Measurements from ENCODE around the gene PRKG1.

Gene PRKG1

GRCh38 chr10:51524041-51524440 lies 449.8 kb downstream of the PRKG1 start:
- Histone ChIP-seq H3K9me3 (ENCODE audit: insufficient read depth, low read length) (no peaks in the 10 kb centered on the region), H3K4me3 (ENCODE audit: insufficient read depth, low read length, poor library complexity, severe bottlenecking) (no peak overlapping the region), H3K36me3 (ENCODE audit: low read length) (no peaks in the 10 kb centered on the region)

GRCh38 chr10:51527522-51528219 lies 453.4 kb downstream of the PRKG1 start:
- H3K27ac ChIP-seq (ENCODE audit: low read depth, low read length), result no peak overlapping the region
- no peaks in the 10 kb centered on the region for H3K9me3 ChIP-seq (ENCODE audit: insufficient read depth, low read length)
- H3K79me2 ChIP-seq (ENCODE audit: insufficient read depth, low read length), result no peaks in the 10 kb centered on the region
- no peaks in the 10 kb centered on the region for H3F3A ChIP-seq (ENCODE audit: insufficient read depth)
- H3K27me3 ChIP-seq (ENCODE audit: low read length), result no peaks in the 10 kb centered on the region
- H3K9me2 ChIP-seq (replicated peaks; ENCODE audit: insufficient read depth, low read length), result no peaks in the 10 kb centered on the region
- no peak overlapping the region for H3K9ac ChIP-seq (ENCODE audit: low read length)
- H3K4me3 ChIP-seq (ENCODE audit: insufficient read depth, low read length, poor library complexity, severe bottlenecking), result no peak overlapping the region
- no peaks in the 10 kb centered on the region for H3K36me3 ChIP-seq (ENCODE audit: low read length)
- H3K4me2 ChIP-seq (ENCODE audit: low read depth, low read length, poor library complexity, severe bottlenecking), result no peak overlapping the region
- no peak overlapping the region for H2AFZ ChIP-seq (ENCODE audit: low read depth, low read length, severe bottlenecking)
- H4K20me1 ChIP-seq (ENCODE audit: low read depth, low read length), result no peaks in the 10 kb centered on the region
- TF ChIP-seq, protein P1, sequence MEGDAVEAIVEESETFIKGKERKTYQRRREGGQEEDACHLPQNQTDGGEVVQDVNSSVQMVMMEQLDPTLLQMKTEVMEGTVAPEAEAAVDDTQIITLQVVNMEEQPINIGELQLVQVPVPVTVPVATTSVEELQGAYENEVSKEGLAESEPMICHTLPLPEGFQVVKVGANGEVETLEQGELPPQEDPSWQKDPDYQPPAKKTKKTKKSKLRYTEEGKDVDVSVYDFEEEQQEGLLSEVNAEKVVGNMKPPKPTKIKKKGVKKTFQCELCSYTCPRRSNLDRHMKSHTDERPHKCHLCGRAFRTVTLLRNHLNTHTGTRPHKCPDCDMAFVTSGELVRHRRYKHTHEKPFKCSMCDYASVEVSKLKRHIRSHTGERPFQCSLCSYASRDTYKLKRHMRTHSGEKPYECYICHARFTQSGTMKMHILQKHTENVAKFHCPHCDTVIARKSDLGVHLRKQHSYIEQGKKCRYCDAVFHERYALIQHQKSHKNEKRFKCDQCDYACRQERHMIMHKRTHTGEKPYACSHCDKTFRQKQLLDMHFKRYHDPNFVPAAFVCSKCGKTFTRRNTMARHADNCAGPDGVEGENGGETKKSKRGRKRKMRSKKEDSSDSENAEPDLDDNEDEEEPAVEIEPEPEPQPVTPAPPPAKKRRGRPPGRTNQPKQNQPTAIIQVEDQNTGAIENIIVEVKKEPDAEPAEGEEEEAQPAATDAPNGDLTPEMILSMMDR (IDR thresholded peaks at IDR 0.05; ENCODE audit: insufficient read depth, low read length, poor library complexity, severe bottlenecking), result no peak
- TF ChIP-seq EZH2phosphoT487 (conservative IDR thresholded peaks at IDR 0.05; ENCODE audit: low read length), result no peak

More at GRCh38 chr10:51524041-51524440, 449.8 kb downstream of the PRKG1 start:
- Histone ChIP-seq H3K27me3 (ENCODE audit: low read length) (no peaks in the 10 kb centered on the region), H3K9ac (ENCODE audit: low read length) (no peak overlapping the region), H3K9me2 (replicated peaks; ENCODE audit: insufficient read depth, low read length) (no peaks in the 10 kb centered on the region), H3K4me2 (ENCODE audit: low read depth, low read length, poor library complexity, severe bottlenecking) (no peak overlapping the region), H4K20me1 (ENCODE audit: low read depth, low read length) (no peaks in the 10 kb centered on the region), H3K79me2 (ENCODE audit: insufficient read depth, low read length) (no peaks in the 10 kb centered on the region), H3K27ac (ENCODE audit: low read depth, low read length) (no peak overlapping the region), H2AFZ (ENCODE audit: low read depth, low read length, severe bottlenecking) (no peak overlapping the region), H3F3A (ENCODE audit: insufficient read depth) (no peaks in the 10 kb centered on the region)
- no peak for TF ChIP-seq EZH2phosphoT487 (conservative IDR thresholded peaks at IDR 0.05; ENCODE audit: low read length)
- TF ChIP-seq, protein P1 (IDR thresholded peaks at IDR 0.05; ENCODE audit: insufficient read depth, low read length, poor library complexity, severe bottlenecking), result no peak

GRCh38 chr10:51528527-51528926 lies 454.2 kb downstream of the PRKG1 start:
- H3K9me2 ChIP-seq (replicated peaks; ENCODE audit: insufficient read depth, low read length), result no peaks in the 10 kb centered on the region
- H3K9ac ChIP-seq (ENCODE audit: low read length), result no peak overlapping the region
- H3K27me3 ChIP-seq (ENCODE audit: low read length), result no peaks in the 10 kb centered on the region
- H3K4me2 ChIP-seq (ENCODE audit: low read depth, low read length, poor library complexity, severe bottlenecking), result no peak overlapping the region
- no peaks in the 10 kb centered on the region for H3K79me2 ChIP-seq (ENCODE audit: insufficient read depth, low read length)
- no peaks in the 10 kb centered on the region for H3F3A ChIP-seq (ENCODE audit: insufficient read depth)
- no peak overlapping the region for H3K27ac ChIP-seq (ENCODE audit: low read depth, low read length)
- H4K20me1 ChIP-seq (ENCODE audit: low read depth, low read length), result no peaks in the 10 kb centered on the region
- H3K4me3 ChIP-seq (ENCODE audit: insufficient read depth, low read length, poor library complexity, severe bottlenecking), result no peak overlapping the region
- TF ChIP-seq, protein P1 (IDR thresholded peaks at IDR 0.05; ENCODE audit: insufficient read depth, low read length, poor library complexity, severe bottlenecking), result no peak
- no peak for TF ChIP-seq EZH2phosphoT487 (conservative IDR thresholded peaks at IDR 0.05; ENCODE audit: low read length)
- H3K36me3 ChIP-seq (ENCODE audit: low read length), result no peaks in the 10 kb centered on the region
- no peaks in the 10 kb centered on the region for H3K9me3 ChIP-seq (ENCODE audit: insufficient read depth, low read length)
- H2AFZ ChIP-seq (ENCODE audit: low read depth, low read length, severe bottlenecking), result no peak overlapping the region
